ENCODE measurements around the gene BCLAF3.

The BCLAF3 gene

DNA sequence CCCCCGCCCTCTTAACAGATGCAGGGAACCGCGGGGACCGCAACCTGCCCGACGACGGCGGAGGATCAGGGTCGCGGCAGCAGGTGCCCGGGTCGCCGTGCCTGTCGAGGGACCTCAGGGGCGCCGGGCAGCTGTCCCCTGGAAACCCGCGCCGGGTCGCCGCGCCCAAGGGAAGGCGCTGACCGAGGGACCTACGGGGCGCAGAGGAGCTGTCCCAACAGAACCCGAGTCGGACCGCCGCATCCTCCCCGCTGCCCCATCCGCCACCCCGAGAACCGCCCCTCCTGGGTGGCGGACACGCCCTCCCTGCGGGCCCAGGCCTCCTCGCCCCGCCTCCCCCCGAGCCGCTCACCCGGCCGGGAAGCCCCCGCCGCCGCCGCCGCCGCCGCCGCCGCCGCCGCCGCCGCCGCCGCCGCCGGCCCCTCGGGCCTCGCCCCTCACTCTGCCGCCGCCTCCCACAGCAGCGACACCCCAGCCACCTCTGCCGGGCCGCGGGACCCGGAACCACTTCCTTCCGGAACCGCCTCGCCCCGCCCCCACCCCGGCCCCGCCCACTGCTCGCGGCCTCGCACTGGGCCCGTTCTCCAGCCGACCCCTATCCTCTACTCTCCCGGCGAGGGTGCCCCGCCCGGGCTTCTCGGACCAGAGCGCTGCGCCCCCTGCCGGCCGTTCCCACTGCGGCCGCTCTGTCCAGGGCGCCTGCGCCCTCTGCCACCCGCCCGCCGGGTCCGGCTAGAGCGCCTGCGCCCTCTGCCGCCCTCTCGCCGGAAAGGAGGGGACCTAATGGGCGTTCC is at the start of gene BCLAF3:
TSS of gene BCLAF3 (minus strand) at position 506 of the 794 bp plus-strand sequence. CDS start 20,797 bp downstream, outside the sequence.
- peak; percentile 66 to 73 for DNase-seq (ENCODE audit: low read depth in 2 of 2)

DNA sequence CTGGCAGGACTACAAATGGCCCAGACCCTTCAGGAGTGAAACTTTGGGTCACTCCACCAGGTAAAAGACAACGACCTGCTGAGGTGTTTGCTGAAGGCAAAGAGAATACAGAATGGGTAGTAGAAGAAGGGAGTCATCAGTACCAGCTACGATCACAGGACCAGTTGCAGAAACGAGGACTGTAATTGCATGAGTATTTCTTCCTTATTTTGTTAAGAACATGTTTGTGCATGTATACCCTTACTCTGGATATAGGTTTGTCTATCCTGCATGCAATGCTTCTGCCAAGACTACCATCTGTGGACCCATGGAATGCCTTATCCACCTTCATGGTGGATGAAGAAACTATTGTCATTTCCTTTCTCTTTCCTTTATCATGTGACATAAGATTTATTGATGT is 48.1 kb upstream of the BCLAF3 start:
- no peak for DNase-seq (ENCODE audit: low read depth in 2 of 2)

DNA sequence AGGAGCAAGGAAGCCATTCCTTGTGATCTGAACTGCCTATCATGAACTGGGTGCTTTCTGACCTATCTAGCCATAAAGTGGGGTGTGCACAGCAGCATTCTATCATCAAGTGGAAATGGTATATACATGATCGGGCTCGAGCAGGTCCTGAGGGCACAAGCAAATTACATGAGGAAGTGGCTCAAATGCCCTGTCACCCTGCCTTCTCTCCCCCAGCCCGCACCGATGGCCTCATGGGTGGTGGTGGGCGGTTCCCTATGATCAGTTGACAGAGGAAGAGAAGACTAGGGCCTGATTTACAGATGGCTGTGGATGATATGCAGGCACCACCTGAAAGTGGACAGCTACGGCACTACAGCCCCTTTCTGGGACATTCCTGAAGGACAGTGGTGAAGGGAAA is 46.3 kb upstream of the BCLAF3 start:
- DNase-seq (ENCODE audit: low read depth in 2 of 2), result no peak

DNA sequence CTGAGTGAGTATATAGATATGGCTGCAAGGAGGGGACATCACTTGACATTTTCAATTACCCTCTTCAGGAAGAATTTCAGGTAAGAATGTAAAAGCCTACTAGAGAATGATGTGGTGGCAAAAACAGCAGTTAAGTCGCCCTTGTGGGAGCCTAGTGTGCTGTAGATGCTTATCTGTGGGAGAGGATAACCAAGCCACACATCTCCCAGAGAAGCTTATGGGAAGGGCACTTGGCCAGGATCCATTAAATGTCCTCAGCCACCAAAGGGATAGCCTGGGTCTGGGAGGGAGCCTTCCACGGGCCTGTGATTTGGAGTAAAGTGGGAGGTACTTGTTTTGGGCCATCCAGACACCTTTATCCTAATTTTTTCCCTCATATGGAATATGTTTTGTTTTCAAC is 41.3 kb upstream of the BCLAF3 start:
- DNase-seq (ENCODE audit: low read depth in 2 of 2), result no peak

DNA sequence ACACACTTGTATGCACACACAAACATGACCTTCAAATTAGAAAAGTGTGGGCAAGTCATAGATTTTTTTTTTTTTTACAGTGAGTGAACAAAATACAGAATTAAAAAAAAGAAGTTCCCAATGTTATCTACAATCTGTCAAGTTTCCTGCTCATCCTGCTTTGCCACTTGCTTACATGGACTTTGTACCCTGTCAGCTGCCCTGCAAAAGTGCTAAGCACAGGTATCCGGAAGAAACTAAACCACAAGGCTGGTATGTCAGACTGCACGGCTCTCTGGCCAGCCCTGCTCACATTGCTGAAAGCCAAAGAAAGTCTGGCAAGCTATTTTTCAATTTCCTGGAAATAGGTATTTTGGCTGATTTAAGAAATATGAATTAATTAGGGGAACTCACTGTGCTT is 38.9 kb upstream of the BCLAF3 start:
- no peak for DNase-seq (ENCODE audit: low read depth in 2 of 2)

DNA sequence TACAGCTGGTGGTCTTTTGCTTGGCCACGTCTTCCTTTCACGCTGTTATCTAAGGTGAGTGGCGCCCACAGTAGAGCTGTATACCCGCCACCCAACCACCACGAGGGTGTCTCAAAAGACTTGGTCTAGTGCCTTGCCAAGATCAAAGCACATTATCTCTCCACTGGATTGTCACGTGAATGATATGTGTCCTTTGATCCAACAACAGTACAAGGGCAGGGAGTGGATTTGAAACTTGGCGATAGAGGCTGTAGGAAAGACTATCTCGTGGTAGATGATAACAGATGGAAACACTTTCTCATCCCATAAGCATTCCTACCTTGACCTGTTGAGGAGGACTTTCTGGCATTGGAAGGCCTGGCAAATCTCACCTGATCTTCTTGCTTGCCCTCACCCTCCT is 37.7 kb upstream of the BCLAF3 start:
- DNase-seq (ENCODE audit: low read depth in 2 of 2), result no peak

DNA sequence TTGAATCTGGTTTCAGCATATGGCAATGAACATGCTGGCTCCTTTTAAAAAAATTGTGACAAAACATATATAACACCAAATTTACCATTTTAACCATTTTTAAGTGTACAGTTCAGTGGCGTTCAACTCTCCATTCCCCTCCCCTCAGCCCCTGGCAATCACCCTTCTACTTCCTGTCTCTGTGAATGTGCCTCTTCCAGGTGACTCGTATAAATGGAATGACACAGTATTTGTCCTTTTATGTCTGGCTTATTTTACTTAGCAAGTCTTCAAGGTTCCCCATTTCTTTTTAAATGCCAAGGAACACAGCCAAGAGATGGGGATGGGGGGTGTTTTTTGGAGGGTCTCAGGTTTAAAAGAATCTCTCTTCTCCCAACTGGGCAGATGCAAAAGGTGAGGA is 35.4 kb upstream of the BCLAF3 start:
- DNase-seq (ENCODE audit: low read depth in 2 of 2), result no peak

DNA sequence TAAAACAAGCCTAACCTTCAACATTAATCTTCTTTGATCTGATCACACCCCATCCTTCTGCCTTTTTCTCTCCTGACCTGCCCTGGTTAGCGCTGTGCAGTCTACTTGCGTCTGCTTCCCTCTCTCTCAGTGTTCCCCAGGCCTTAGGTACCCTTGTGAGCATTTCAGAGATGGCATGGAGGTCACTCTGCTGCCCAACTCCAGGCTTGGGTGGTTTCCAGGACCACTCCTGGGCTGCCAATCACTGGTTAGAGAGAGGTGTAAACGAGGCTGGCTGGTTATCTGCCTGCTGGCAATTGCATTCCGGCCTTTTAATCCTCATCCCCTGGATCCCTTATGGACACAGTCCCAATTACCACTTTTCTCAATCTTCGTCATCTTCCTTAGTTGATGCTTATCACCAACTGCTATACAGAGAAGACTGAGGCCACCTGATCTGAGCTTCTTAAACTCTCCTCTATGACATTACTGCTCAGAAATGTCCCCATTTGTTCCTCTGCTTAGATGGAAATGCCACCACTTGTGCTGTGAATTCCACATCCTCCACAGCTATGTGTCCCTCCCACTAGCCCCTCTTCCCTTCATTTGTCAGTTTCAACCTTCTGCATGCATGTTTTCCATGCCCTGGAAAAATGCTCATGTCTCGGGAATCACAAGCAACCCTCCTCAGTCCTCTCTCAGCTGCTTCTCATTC is 29.0 kb upstream of the BCLAF3 start:
- no peak for DNase-seq (ENCODE audit: low read depth in 2 of 2)

DNA sequence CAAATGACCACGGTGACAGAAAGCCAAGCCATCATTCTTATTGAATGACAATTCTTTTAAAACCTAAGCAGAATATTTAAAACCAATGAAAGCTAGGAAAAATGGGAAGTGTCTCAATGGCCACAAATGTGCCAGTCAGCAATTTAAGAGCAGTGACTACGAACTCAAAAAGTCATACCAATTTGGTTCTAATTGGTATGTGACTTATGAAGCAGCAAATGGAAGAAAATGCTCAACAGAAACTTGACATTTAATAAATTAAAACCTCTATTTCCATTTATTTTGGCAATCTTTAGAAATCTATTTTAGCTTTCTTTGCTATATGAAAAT is 25.7 kb upstream of the BCLAF3 start:
- no peak for DNase-seq (ENCODE audit: low read depth in 2 of 2)

DNA sequence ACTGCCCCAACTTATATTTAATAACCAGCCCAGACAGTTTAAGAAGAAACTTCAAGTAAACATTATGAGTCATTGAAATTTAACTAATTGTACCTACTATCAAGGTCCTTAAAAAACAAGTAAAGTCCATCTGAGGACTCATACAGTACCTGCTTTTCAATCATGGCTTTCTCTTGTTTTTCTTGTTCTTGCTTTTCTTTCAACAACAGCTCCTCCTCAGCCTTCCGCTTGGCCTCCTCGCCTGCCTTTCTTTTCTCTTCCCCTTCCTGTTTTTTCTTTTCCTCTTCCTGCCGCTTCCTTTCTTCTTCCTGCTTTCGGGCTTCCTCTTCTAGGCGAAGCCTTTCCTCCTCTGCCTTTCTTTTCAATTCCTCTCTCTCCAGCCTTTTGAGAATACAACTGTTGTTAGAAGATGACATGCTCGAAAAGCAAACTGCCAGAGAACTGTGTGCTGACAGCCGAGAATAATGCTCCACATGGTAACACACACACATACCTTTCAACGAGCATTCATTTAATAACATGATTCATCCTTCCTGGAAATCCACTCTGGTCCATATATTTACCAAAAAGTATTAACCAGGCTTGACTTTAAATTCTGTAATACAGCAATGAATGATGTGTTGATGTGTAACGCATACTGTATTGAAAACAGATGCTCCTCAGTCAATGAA is 25.2 kb upstream of the BCLAF3 start:
- no peak for DNase-seq (ENCODE audit: low read depth in 2 of 2)

DNA sequence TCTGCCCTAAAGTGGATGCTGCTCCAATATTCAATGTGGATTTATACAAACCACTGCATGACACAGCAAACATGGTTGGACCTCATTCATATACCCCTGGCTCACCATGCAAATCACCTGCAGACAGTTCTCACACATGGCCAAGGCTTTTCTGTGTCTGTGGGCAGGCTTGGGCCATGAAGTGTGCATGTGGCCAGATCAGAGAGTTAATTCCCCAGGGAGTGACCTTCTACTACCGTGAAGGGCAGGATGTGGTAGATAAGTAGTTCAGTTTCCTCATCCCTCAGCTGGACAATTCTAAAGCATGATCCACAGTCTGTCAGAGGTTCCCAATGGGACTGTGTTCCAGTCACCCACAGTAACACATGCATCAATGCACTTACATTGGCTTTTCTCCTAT is 24.6 kb upstream of the BCLAF3 start:
- no peak for DNase-seq (ENCODE audit: low read depth in 2 of 2)

DNA sequence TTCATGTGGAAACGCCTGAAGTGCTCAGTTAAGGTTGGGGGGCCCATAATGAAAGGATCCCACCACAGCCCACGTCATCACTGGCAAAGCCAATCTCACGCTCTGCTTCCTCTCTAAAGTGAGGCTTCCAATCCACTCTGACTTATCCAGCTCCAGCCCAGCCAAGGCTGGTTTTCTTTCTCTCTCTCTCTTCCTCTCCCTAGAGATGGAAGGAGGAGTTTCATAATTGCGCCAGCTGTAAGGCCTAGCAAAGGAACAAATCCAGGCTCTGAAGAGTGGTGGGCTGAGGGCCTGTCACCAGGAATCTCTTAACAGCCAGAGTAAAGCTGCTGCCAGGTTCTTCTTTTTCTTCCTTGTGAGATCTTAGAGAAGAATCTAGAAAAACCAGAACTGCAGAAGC is 20.7 kb upstream of the BCLAF3 start:
- no peak for DNase-seq (ENCODE audit: low read depth in 2 of 2)

DNA sequence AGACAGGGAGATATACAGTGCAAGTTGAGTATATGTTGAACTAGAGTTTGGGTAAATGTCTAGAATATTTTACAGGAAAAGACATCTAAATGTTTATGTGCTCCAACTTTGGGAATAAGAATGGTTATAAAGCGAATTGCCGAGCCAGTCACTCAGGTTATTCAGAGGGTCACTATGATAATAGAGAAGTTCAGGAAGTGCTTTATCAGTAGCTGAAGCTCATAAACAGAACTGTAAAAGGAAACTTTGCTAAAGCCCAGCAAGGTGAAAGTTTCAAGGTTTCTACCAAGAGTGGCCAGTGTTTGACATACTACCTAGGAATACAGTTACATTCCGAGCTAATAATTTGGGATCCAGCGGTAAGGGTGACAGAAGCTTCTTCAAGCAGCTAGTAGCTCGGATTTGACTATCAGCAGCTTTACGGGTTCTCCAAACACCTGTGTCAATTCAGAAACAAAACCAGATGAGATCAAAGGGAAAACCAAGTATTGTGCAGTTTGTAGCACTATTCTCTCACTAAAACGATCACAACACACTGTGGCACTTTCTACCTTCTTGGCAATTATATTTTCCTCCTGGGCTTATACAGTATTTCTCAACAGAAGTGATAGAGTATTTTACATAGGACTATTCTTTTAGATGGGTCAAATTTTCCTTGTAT is 17.2 kb upstream of the BCLAF3 start:
- no peak for DNase-seq (ENCODE audit: low read depth in 2 of 2)

DNA sequence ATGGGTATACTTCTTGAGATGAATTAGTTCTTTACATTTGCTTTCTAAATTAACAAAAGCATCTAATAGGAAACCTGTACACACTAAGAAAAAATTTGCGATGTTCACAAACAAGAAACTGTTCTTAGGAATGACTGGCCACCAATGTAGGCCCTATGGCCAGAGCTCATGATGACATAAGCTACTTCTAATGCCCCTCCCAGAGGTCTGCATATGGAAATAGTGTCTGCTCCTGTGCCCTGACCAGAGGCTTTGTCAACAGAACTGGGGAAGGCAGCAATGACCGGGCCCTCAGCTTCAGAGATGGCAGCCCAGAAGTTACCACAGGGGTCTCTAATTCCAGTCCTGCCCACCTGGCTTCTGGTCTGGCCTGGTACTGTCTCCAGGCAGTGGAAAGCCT is 15.0 kb upstream of the BCLAF3 start:
- DNase-seq (ENCODE audit: low read depth in 2 of 2), result no peak

DNA sequence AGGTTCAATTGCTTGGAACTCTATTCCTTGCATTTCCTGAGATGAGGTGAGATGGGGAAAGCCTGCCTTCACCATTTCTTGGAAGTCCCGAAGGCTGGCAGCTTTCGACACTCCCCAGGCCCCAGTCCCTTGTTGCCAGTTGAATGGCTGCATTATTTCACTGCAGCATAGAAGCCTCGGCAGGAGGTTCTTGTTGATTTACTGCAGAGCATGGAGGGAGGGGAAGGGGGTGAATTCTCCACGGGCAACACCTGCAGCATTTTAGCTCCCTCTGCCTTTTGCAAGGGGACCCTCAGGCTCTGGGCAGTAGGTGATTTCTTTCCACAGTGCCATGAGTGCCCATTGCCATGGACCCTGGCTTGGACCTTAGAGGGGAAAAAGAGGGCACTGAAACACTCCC is 10.7 kb upstream of the BCLAF3 start:
- no peak for DNase-seq (ENCODE audit: low read depth in 2 of 2)

DNA sequence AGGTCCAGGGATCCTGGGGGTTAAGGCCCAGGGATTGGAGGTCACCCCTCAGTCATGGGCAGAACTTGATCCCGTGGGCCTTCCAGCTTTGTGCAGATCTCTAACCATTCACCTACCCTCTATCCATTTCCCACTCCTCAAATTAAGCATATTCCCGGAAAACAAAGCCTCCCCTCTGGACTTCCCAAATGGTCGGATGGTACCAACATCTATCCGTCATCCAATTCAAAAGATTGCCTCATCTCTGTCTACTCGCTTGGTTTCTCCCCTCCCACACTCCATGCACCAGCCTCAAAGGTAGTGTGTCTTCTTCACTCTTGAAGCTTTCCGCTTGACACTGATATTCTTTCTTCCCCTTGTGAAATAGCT is 473 bp upstream of the BCLAF3 start:
- DNase-seq (ENCODE audit: low read depth in 2 of 2), result no peak

DNA sequence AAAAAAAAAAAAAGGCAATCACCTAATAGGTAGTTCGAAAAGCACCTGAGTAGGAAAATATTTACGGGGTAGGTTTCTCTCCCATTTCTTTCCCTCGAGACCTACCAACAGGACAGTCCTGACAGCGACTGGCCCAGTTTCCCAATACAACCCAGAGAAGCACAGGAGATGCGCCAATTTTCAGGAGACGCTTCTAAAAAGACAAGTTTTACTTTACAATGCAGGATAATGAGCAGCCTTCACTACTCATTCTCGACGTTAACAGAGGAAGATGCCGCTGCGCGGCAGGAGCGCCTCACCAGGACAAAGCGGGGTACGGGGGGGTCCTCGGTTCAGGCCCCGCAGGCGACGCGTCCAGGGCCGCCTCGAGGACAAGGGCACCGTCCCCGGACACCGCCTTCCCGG is 708 bp downstream of the BCLAF3 start:
- DNase-seq (ENCODE audit: low read depth in 2 of 2), result no peak

DNA sequence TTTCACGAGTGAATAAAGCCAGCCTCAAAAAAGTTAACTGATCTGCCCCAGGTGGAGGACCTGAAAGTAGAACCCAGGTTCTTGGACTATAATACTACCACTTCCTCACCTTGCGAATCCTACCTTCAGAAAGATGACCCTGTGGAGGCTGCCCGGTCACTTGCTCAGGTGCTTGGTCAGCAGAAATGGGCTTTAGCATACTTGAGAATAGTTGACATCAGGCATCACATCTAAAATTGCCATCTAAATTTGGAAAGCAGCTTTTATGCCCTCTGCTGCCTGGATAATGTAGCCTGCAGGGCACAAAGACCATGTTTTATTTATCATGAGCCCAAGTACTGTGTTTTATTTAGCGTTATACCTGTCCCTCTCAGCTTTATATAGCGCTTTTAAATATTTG is 3.0 kb downstream of the BCLAF3 start:
- no peak for DNase-seq (ENCODE audit: low read depth in 2 of 2)

DNA sequence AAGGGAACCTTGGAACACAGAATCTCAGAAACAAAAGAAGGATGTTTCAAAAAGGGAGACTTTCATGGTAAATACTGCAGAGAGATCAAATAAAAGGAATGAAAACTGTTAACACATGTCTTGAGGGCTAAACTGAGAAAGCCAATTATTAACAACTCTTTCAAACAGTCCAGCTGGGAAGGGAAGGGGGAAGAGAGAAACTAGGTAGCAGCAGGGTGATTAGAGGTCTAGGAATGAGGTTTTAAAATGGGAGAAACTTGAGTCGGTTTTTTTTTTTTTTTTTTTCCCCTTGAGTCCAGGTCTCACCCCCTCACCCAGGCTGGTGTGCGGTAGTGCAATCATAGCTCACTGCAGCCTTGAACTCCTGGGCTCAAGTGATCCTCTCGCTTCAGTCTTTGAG is 4.3 kb downstream of the BCLAF3 start:
- DNase-seq (ENCODE audit: low read depth in 2 of 2), result no peak

DNA sequence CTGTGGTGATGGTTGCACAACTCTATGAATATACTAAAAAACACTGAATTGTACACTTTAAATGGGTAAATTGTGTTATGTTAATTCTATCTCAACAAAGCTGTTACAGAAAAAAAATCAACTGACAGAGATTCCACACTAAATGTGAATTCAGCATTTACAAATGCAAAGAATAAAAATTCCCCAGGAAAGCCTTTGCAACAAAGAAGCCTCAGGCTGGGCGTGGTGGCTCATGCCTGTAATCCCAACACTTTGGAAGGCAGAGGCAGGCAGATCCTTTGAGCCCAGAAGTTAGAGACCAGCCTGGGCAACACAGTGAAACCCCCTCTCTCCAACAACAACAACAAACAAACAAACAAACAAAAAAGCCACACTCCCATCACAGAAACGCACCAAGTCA is 8.9 kb downstream of the BCLAF3 start:
- no peak for DNase-seq (ENCODE audit: low read depth in 2 of 2)

DNA sequence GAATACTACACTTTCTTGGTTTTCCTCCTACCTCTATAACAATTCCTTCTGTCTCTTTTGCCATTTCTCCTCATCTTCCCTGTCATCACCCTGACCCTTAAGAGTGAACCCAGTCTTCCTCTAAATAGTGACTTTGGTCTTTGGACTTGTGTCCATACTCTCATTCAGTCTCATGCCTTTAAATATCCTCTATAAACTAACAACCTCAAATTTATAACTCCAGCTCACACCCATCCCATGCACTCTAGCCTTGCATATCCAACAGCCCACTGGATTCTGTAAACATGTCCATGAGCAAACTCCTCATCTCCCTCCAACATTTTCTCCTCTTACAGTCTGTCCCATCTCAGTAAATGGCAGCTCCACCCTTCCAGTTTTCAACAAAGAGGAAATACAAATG is 15.0 kb downstream of the BCLAF3 start:
- DNase-seq (ENCODE audit: low read depth in 2 of 2), result no peak

DNA sequence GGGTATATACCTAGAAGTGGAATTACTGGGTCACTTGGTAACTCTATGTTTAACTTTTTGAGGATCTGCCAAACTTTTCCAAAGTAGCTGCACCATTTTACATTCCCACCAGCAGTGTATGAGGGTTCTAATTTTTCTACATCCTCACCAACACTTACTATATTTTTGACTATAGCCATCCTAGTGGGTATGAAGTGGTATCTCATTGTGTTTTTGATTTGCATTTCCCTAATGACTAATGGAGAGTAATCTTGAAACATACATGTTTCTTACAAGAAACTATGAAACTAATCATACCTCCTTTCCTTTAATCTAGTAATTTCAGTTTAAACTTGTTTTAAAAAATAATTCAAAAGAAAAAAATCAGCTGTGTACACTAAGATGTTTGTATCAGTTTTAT is 17.9 kb downstream of the BCLAF3 start:
- no peak for DNase-seq (ENCODE audit: low read depth in 2 of 2)

DNA sequence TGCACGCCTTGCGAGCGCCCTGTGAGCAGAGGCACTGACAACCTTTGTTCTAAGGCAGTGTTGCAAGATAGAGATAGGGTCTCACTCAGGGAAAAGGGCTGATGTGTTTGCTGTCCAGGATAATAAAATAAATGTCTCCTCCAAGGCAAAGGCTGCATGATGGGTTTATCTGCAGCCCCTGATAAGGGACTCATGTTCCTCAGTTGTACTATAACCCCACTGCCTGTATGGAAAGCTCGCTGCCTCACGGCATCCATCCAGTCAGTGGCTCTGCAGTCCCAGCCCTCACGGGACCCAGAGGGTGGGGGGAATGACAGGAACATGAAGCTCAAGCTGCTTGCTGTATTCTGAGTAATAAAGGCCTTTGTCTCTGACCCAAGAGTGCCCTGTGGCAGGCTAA is 22.6 kb downstream of the BCLAF3 start:
- DNase-seq (ENCODE audit: low read depth in 2 of 2), result no peak

Measured in stimulated activated CD8-positive, alpha-beta memory T cell treated with anti-CD3 and anti-CD28 coated beads, Interleukin-15, amount 100 ng/mL, for 4 hours (primary cell).